Measurements from ENCODE around the gene NEUROD2.
A peak's percentile ranks its signal among the peaks of the same experiment; 100 is the strongest.

Gene NEUROD2

GRCh38 chr17:39618956-39619785 is 11.5 kb upstream of the NEUROD2 start:
- no peak for DNase-seq (ENCODE audit: low read depth)

- DNase-seq (ENCODE audit: low read depth), result no peak
These were observed 10.7 kb upstream of the NEUROD2 start for GRCh38 chr17:39618246-39618913.

- peak; percentile 65 for DNase-seq (ENCODE audit: low read depth)
These were observed 9.9 kb upstream of the NEUROD2 start for GRCh38 chr17:39617446-39618245.

- DNase-seq (ENCODE audit: low read depth), result no peak
These were observed 9.4 kb upstream of the NEUROD2 start for GRCh38 chr17:39617100-39617445.

GRCh38 chr17:39615434-39615833 is 7.7 kb upstream of the NEUROD2 start:
- no peak for DNase-seq (ENCODE audit: low read depth)

GRCh38 chr17:39614545-39615157 is 6.9 kb upstream of the NEUROD2 start:
- DNase-seq (ENCODE audit: low read depth), result no peak

GRCh38 chr17:39612935-39613464 is 5.3 kb upstream of the NEUROD2 start:
- DNase-seq (ENCODE audit: low read depth), result no peak

- DNase-seq (ENCODE audit: low read depth), result no peak
These were observed 4.7 kb upstream of the NEUROD2 start for GRCh38 chr17:39612291-39612894.

- no peak for DNase-seq (ENCODE audit: low read depth)
These were observed 3.8 kb upstream of the NEUROD2 start for GRCh38 chr17:39611401-39612112.

- DNase-seq (ENCODE audit: low read depth), result no peak
These were observed 1.8 kb upstream of the NEUROD2 start for GRCh38 chr17:39609416-39610025.

- no peak for DNase-seq (ENCODE audit: low read depth)
These were observed 642 bp upstream of the NEUROD2 start for GRCh38 chr17:39608142-39608981.

- no peak for DNase-seq (ENCODE audit: low read depth)
These were observed 466 bp downstream of the NEUROD2 start for GRCh38 chr17:39607057-39607850.

GRCh38 chr17:39606434-39607056 is 1.2 kb downstream of the NEUROD2 start:
- DNase-seq (ENCODE audit: low read depth), result no peak

GRCh38 chr17:39605492-39606433 is 2.0 kb downstream of the NEUROD2 start:
- no peak for DNase-seq (ENCODE audit: low read depth)

- DNase-seq (ENCODE audit: low read depth), result no peak
These were observed 2.7 kb downstream of the NEUROD2 start for GRCh38 chr17:39604911-39605491.

- DNase-seq (ENCODE audit: low read depth), result no peak
These were observed 4.3 kb downstream of the NEUROD2 start for GRCh38 chr17:39603304-39604016.

Data from EH (cell line).